PC-9 (cell line): ENCODE data around the gene ASTN2.

Experiments used
- EZH2 ChIP-seq: fragments of 200-600 bp; sonication (generic); IDR thresholded peaks from 2 replicates; pipeline ENCODE4 v1.8.0; 2017; ENCODE audit warnings: antibody characterized with exemption, low read depth
- TF ChIP-seq, protein P1 (sequence below): fragments of 200-600 bp; sonication (generic); conservative IDR thresholded peaks from 2 replicates; pipeline ENCODE4 v1.6.1; 2017; ENCODE audit warnings: mixed run types, antibody characterized with exemption, mild to moderate bottlenecking, moderate library complexity

DNA sequence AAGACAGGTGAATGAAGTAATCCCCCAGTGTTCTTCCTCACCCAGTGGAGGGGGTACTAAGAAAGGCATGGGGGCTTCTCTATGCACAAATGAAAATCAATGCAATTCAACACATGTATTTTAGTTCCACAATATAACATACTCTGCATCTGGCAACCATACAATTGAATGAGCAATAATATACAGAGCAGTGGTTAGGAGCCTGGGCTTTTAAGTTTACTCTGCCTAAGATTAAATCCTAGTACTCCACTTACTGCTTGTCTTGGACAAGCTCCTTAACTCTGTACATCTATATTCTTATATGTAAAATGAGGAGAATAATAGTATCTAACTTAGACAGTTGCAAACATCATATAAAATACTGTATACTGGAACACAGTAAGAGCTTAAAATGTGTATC lies 923.2 kb downstream of the ASTN2 start:
- TF ChIP-seq, protein P1, sequence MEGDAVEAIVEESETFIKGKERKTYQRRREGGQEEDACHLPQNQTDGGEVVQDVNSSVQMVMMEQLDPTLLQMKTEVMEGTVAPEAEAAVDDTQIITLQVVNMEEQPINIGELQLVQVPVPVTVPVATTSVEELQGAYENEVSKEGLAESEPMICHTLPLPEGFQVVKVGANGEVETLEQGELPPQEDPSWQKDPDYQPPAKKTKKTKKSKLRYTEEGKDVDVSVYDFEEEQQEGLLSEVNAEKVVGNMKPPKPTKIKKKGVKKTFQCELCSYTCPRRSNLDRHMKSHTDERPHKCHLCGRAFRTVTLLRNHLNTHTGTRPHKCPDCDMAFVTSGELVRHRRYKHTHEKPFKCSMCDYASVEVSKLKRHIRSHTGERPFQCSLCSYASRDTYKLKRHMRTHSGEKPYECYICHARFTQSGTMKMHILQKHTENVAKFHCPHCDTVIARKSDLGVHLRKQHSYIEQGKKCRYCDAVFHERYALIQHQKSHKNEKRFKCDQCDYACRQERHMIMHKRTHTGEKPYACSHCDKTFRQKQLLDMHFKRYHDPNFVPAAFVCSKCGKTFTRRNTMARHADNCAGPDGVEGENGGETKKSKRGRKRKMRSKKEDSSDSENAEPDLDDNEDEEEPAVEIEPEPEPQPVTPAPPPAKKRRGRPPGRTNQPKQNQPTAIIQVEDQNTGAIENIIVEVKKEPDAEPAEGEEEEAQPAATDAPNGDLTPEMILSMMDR = no peak
- TF ChIP-seq EZH2 = no peak
